Stimulated activated CD4-positive, alpha-beta T cell treated with anti-CD3 and anti-CD28 coated beads, Interleukin-15, amount 100 ng/mL, for 48 hours (primary cell): ENCODE results near the gene IL1B.
A peak's percentile ranks its signal among the peaks of the same experiment; 100 is the strongest.

Experiments used
- DNase-seq, 2 donors: peaks; one replicate each; pipeline ENCODE4 v3.0.0-alpha.2; 2020; ENCODE audit warnings: low read depth in 2 of 2

The IL1B gene

DNA sequence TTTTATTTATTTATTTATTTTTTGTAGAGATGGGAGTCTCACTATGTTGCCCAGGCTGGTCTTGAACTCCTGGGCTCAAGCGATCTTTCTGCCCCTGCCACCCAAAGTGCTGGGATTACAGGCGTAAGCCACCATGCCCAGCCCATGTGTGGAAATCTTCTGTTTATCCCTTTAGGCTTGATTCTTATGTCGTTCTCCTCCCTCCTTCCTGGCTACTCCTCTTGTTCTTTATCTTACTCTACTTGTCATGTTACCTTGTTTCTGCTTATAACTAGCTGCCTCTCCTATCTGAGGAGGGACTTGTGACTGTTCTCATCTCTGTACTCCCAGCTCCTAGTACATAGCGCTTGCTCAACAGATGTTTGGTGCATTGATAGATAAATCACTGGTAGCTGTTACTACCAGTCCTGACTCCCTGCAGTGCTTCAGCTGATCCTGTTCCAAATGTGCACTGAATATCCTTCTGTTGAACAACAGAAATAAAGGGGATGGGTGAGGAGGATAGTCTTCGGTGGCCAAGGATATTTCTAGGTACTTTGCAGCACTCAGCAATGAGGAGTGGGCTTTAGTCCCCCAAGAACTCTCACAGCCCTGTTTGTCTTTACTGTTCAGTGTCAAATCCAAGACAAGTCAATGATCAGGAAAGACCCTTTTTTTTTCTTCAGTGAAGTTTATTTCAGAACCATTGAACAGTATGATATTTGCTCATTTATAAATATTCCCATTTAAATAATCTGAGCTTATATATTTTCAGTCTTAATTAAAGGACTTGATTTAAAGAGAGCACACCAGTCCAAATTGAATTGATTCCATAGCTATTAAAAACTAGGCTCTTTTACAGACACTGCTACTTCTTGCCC, 7.2 kb downstream of the IL1B start:
- no peak for DNase-seq

DNA sequence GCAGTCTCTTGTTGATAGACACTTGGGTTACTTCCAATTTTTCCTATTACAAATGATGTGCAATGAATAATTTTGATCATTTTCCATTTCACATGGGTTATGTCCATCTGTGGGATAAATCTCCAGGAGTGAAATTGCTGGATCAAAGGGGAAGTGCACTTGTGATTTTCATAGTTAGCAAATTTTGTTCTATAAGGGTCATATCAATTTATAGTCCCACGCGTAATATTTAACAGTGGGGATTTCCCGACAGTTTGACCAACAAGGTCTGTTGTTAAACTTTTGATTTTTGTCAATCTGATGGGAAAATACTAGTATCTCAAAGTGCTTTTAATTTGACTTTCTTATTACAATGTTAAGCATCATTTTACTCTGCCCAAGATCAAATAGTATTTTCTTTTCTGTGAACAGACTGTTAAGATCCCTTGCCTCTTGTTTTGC, 8.3 kb downstream of the IL1B start:
- no peak for DNase-seq

DNA sequence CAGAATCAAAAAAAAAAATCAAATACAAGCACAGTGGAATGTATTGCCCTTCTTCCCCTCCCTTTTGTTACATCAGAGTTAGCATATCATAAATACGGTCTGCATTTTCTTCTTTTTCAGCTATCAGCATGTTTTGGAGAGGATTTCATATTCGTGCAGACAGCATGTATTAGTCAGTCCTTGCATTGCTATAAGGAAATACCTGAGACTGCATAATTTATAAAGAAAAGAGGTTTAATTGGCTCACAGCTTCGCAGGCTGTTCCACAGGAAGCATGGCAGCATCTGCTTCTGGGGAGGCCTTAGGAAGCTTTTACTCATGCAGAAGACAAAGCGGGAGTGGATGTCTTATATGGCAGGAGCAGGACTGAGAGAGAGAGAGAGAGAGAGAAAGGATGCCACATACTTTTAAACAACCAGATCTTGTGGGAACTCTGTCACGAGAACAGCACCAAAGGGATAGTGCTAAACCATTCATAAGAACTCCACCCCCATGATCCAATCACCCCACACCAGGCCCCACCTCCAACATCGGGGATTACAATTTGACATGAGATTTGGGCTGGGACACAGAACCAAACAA, 8.9 kb downstream of the IL1B start:
- no peak for DNase-seq

DNA sequence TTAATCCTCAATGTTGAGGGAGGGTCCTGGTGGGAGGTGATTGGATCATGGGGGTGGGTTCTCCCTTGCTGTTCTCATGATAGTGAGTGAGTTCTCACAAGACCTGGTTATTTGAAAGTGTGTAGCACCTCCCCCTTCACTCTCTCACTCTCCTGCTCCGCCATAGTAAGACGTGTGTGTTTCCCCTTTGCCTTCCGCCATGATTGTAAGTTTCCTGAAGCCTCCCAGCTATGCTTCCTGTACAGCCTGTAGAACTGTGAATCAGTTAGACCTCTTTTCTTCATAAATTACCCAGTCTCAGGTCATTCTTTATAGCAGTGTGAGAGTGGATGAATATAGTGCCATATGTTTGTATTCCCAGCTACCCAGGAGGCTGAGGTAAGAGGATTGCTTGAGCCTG, 9.6 kb downstream of the IL1B start:
- DNase-seq = no peak

DNA sequence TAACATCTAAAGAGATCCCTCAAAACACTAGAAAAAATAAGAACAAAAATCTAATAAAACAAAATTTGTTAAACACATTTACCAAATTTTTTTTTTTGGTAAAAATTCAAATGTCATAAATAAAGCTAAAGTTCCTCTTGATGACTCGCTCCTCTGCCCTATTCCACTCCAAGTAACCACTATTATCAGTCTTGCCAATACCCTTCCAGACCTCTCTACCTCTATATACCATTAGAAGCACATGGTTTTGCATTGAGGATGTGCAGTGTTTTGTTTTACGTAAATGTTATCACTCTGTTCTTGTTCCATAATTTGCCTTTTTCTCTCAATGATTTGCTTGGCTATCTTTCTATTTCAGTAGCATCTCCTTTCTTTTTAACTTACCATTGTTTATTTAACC, 10.9 kb downstream of the IL1B start:
- no peak for DNase-seq

DNA sequence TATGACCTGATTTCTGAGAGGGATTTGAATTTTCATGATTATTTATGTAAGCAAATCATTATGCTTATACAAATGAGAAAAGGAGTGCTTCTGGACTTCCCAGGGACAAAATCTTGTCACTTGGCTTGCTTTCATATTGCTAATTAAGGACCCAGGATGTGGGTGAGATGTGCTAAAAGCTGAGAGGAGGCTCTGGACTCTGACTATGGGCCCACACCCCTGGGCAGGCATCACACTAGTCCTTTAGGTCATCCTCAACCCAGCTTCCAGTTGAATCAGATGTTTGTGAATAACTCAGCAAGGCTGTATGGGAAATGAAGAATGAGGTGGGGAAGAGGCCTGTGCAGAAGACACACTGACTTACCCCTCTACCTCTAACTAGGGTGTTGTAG, 11.9 kb downstream of the IL1B start:
- DNase-seq = no peak

DNA sequence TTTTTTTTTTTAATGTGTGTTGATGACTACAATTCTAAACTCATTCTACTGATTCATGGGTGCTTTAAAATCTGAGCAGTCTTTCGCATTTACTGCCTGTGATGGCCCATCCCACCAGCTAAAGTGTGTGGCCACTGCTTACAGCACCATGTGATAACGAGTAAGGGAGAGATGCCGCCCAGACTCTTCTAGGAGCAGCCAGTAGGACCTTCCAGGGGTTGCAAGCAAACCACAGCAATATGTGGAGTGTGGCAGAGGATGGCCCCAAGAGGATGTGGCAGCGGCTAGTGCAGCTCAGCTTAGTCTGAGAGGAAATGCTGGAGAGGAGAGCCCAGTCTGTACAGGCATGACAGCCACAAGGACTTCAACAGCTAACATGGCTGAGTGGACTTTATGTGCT, 14.9 kb downstream of the IL1B start:
- no peak for DNase-seq

DNA sequence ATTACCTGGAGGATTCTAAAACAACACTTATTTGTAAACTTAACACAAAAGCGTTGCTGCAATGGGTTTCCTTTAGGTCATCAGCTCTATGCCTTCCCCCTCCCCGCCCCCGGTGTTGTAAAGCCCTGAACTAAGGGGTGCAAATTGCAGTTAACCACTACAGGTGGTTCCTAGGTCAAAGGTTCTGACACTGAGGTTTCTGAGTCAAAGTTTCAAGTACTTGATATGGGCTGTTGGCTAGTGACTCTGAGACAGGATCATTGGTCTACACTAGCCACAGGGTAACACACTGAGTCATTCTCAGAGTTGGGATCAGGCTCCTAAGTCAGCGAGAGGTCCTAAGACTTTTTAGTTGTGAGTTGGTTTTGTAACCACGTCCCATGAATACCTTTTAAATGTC, 15.4 kb downstream of the IL1B start:
- DNase-seq = peak; percentile 35

DNA sequence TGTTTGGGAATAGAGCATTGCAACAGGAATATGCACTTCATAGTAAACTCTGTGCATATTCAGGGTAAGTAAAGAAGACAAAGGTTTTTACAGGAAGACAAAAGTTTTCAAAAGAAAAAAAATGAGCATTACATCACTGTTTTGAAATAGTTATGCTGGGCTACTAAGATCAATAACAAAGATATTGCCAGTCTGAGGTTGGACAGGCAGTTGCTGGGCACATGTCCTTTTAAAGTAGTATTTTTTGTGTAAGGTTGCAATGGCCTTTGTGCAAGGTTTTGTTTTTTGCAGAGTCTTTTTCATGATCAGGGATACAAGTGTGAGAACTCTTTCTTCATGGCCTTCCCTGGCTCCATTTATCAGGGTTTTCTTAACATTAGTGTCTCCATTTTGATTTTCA, 16.2 kb downstream of the IL1B start:
- no peak for DNase-seq

DNA sequence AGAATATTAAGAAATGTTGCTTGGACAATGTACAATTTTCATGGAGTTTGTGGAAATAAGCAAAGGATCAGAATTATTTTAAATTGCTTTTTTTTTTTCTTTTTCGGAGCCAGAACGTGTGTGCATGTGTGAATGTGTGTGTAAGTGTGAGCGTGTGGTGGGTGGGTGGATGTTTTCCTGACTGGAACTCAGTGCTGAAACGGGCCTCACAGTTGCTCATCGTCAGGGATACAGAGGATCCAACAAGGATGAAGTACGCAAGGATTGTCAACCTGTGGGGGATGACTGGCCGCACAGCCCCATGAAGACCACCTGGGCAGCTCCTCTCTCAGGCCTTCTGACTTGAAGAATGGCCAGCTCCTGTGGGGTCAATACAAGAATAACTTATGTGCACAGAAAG, 17.5 kb downstream of the IL1B start:
- no peak for DNase-seq

DNA sequence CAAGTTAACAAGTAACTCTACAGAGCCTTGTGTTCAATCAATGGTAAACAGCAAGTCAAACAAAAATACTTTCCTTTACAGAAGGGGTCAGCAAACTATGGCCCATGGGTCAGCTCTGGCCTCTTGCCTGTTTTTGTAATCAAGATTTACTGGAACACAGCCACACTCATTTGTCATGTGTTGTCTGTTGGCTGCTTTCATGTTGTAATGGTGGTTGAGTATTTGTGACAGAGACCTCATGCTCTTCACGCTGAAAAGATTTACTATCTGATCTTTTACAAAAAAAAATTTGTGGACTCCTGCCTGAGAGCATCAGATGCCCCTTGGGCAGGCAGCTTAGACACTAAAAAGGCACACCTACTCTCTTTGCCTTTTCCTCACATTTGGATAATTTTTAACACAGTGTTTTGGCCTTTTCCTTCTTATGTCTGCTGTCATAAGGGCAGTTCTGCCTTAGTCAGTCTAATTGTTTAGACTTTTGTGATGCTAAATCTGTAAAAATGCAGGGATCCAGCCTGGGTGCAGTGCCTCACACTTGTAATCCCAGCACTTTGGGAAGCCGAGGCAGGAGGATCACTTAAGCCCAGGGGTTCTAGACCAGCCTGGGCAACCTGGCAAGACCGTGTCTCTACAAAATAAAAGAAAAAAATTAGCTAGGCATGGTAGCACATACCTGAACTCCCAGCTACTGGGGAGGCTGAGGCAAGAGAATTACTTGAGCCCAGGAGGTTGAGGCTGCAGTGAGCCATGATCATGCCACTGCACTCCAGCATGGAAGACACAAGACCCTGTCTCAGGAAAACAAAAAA, 18.3 kb downstream of the IL1B start:
- no peak for DNase-seq

DNA sequence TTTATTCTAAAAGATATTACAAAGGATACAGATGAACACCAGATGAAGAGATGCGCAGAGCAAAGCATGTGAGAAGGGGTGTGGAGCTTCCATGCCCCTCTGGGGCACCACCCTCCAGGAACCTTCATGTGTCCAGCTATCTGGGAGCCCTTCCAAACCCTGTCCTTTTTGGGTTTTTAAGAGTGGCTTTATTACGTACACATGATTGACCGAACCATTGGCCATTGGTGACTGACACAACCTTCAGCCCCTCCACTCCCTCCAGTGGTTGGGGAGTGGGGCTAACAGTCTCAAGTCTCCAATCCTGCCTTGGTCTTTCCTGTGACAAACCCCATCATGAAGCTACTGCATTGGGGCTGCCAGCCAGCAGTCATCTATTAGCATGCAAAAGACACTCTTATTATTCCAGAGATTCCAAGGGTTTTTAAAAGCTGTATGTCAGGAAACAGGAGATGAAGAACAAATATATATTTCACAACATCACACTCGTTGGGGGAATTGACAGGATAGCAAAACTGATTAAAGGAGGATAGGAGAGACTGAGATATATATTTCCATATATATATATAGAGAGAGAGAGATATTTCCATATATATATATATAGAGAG, 19.4 kb downstream of the IL1B start:
- no peak for DNase-seq

DNA sequence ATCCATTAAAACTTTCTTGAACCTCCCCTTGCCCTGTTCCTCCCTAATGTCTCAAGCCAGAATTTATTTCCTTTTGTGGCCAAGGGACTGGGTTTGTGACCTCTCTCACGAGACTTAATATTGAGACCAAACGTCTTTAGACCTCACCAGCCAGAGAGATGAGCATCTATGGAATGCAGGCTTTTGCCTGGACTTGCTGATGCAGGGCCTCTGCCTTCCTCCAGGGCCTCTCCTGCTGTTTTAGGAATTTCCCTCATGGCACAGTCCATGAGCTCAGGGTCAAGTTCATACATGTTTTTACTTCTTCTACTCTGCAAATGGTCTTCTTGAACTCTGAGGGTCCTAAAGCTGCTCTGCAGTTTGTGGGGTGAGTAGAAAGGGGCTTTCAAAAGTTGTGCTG, 22.3 kb downstream of the IL1B start:
- no peak for DNase-seq

DNA sequence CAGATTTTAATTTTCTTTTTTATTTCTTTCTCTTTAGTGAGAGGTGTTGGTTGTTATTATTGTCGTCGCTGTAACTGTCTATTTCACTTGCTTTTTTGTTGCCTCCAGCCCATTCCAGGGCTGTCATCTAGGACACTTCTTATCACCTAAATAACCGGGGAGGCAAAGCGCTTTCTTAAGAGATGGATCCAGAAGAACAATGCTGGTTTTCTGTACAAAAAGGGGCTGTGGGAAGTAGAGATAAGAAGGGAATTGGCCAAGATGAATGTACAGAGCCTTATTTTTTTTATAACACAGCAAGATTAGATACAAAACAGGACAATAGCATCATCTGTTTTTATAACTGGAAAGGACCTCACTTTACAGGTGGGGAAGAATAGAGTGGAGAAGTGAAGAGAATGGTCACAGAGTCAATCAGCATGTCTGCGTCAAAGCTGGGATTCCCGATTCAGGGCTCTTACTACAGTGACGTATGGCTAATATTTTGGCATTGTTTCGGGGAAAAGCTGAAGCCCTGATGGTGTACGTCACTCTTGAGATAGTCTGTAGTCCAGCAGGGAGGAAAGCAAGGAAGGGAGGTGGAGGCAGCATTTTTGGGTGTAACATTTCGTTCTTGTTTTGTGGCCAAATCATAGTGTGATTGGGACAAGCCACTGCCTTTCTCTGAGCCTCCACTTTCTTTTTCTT, 23.2 kb downstream of the IL1B start:
- DNase-seq = no peak

DNA sequence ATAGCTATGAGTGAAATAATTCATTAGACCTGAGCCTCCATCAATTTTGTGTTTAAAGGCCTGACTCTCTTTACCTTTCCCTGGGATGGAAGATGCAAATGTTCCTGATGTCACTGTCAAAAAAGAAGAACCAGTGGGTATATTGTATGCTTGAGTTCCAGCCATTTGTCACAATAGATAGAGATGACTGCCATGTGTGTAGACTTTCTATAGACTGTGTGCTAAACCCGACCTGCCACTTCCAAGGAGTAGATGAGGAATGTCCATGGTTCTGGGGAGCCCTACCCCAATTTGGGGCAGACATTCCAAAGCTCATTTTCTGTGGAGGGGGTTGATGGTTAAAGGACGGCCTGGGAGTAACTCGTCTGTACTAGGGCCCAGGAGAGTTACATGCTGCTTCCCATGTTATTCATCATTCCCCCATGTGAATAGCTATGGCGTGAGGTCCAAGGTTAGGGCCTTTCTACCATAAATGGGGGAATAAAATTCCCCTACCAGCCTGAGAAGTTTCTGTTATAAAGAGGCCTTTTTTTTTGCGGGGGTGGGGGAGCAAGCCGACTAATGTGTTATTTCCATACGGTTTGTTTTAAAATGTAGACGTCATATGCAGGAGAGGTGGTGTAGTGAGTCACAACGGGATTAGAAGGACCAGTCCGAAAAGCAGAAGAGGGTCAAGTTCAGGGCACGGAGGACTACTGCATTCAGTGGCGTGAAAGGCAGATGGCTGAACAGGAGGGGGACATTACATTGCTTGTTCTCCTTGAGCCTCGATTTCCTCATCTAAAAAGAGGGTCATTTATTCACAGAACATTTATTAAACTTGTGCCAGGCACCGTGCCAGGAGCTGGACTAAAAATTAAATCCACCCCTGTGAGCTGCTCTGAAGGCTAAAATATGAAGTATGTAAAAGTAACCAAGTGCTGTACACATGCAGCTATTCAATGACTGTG, 24.0 kb downstream of the IL1B start:
- no peak for DNase-seq

DNA sequence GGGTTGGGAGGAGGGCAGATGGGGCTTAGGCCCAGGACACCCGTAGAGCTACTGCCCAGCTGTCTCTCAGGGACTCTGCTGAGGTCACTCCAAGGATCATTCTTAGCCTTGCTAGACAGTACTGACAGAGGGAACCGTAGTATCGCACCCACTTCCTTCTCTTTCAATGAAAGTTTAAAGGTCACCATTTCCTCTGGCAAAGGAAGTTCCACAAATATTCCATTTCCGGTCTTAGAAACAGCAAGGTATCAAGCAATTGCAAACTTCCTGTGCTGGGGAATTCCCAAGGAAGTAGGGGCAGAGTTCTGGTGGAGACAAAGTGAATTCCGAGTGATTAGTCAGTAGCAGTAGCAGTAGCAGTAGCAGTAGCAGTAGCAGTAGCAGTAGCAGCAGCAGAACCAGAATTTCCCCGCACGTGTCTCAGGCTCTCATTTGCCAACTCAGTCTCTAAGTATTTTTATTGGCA, 24.7 kb downstream of the IL1B start:
- no peak for DNase-seq

DNA sequence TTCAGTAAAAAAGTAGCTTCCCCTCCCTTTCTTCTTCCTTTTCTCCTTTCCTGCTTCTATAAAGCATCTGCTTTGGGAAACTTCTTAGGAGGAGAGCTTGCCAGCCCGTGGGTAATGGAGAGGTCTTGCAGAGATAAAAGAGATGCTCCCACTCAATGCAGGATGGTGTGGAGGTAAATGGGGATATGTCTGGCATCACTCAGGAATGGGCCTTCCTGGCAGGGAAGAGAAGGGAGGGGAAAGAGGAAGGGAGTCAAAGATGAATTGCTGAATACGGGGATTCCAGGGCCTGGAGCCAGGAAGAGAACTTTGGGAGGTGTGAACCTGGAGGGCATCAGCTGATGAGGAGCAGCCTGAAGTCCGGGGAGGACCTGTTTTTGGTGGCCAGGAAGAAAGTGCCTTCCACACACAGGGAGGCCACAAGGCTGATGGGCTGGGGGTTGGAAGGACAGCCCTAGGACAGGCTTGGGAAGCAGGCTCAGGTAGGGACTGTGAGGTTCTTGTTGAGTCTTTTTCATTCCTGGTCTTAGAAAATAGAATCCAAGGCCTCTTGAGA, 25.2 kb downstream of the IL1B start:
- DNase-seq = no peak

DNA sequence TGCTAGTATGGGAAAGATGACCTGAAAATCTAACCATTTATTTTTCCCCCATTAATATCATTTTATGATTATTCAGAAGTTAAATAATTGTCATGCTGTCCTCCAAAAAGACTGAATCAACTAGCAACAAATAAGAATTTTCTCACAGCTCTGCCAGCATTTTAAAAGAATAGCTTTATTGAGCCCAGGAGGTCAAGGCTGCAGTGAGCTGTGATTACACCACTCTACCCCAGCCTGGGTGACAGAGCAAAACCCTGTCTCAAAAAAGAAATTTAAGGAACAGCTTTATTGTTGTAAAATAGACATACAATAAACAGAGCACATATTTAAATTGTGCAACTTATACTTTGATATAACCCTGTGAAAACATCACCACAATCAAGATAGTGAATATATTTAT, 27.5 kb downstream of the IL1B start:
- no peak for DNase-seq

DNA sequence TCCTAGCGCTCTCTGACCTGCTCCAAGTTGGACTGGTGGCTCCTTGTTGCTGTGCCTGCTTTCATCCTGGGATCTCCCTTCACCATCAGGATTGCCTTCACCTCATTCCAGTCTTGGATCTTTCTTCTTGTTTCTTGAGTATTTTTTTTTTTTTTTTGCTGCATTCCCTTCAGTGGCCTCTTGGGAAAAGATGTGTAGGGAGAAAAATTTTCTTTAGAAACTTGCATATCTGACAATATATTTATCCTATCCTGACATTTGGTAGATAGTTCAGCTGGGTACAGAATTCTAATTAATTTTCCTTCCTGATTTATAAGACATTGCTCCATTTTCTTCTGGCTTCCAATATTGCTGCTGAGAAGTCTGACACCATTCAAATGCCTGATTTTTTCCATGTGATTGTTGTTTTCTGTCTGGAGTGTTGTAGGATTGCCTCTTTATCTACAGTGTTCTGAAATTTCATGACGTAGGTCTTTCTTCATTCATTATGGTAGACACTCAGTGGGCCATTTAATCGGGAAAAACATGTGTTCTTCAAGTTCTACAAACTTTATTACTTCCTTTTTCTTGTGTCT, 29.3 kb downstream of the IL1B start:
- no peak for DNase-seq

DNA sequence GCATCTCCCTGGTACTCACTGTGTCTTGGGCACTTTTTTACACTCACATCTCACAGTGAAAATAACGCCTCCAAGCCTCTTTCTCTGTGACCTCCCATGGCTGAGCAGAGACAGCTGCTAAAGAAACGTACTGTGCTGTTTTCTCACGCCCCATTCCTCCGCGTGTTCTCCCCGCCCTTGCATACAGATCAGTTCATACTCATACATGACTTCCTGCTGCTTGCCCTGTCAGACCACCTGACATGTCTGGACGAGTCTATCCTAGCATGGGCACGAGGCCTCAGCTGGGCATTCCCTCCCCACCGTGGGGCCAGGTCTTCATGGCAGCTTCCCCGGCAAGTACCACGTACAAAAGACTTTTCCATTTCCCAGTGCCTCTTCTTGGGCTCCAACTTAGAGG, 31.0 kb downstream of the IL1B start:
- no peak for DNase-seq
